Right lobe of liver (tissue), 4 donors: Measurements from ENCODE around the gene MAN2B1.

Experiments used
- POLR2A ChIP-seq: fragments of 450-650 bp; IDR thresholded peaks from one replicate; pipeline ENCODE4 v1.6.1; 2017; ENCODE audit warnings: antibody characterized with exemption, mild to moderate bottlenecking
- TF ChIP-seq, protein P1 (sequence below), 4 donors: fragments of 200-600 bp in 3 of 4; fragments of 450-650 bp in 1 of 4; IDR thresholded peaks; one replicate each; pipeline versions ENCODE4 v1.5.1 to v1.8.0; 2016 to 2022; ENCODE audit warnings: antibody characterized with exemption in 4 of 4, mild to moderate bottlenecking in 2 of 4
- donor health status: DM: no; HTN: no; CAD: no.
- donor health status: DM: no; HTN: no; CAD: no.
- donor health status: DM: no; HTN: yes; CAD: no.

DNA sequence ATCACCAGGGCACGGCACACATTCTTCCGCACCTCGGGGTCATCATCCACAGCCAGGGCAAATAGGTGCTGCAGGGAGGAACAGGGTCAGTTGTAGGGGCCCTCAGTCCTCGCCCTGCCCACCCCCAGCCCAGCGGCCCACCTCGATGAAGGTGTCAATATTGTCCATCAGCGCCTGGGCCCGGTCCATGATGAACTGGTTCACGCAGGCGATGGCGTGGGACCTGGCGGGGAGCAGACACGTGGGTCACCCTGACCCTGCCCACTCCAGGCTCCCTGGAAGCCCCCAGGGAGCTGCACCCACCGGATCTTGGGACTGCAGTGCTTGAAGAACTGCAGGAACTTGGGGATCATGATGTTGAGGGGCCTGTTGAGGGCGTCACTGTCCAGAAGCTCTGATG lies 48.6 kb upstream of the MAN2B1 start:
- TF ChIP-seq, protein P1, sequence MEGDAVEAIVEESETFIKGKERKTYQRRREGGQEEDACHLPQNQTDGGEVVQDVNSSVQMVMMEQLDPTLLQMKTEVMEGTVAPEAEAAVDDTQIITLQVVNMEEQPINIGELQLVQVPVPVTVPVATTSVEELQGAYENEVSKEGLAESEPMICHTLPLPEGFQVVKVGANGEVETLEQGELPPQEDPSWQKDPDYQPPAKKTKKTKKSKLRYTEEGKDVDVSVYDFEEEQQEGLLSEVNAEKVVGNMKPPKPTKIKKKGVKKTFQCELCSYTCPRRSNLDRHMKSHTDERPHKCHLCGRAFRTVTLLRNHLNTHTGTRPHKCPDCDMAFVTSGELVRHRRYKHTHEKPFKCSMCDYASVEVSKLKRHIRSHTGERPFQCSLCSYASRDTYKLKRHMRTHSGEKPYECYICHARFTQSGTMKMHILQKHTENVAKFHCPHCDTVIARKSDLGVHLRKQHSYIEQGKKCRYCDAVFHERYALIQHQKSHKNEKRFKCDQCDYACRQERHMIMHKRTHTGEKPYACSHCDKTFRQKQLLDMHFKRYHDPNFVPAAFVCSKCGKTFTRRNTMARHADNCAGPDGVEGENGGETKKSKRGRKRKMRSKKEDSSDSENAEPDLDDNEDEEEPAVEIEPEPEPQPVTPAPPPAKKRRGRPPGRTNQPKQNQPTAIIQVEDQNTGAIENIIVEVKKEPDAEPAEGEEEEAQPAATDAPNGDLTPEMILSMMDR (IDR thresholded peaks at IDR 0.05): no peak
- no peak for TF ChIP-seq POLR2A
